Tibial artery (tissue), 4 donors: ENCODE data around the gene FAM47A.

Source experiments
- DNase-seq, 2 donors: peaks; one replicate each; pipeline ENCODE4 v3.0.0-alpha.2; 2019
- H3K27ac ChIP-seq, 2 donors: fragments of 200-600 bp; sonication (generic) in 1 of 2; 1 replicate in 1 of 2; 2 replicates in 1 of 2; pipeline ENCODE4 v1.5.1; 2018 to 2019; ENCODE audit warnings: mild to moderate bottlenecking in 1 of 2
- H3K27me3 ChIP-seq, 2 donors: fragments of 200-600 bp; sonication (generic) in 1 of 2; one replicate each; pipeline versions ENCODE4 v1.5.1 to v1.6.0; 2016 to 2019
- H3K36me3 ChIP-seq, 3 donors: fragments of 200-600 bp; sonication (generic) in 2 of 3; one replicate each; pipeline ENCODE4 v1.5.1; 2016 to 2019; ENCODE audit warnings: mild to moderate bottlenecking in 2 of 3
- H3K4me1 ChIP-seq, 4 donors: fragments of 200-600 bp; sonication (generic) in 2 of 4; 1 replicate in 3 of 4; 2 replicates in 1 of 4; pipeline ENCODE4 v1.5.1; 2016 to 2019
- H3K4me3 ChIP-seq, 2 donors: fragments of 200-600 bp; sonication (generic) in 1 of 2; 1 replicate in 1 of 2; 2 replicates in 1 of 2; pipeline ENCODE4 v1.5.1; 2018 to 2019; ENCODE audit warnings: mild to moderate bottlenecking in 2 of 2
- H3K9me3 ChIP-seq, 3 donors: fragments of 200-600 bp; sonication (generic) in 1 of 3; one replicate each; pipeline ENCODE4 v1.5.1; 2016 to 2019
- intact Hi-C: fragments of 100-400 bp; cut with DNase I; formaldehyde crosslinking; loops from one replicate; pipeline ENCODE4 v1.15.0; 2023; ENCODE audit warnings: low total_unique reads
- TF ChIP-seq, protein P1 (sequence below), 2 experiments: fragments of 200-600 bp in 1 of 2; fragments of 450-650 bp in 1 of 2; IDR thresholded peaks; one replicate each; pipeline ENCODE4 v1.5.1; 2017 to 2019; ENCODE audit warnings: antibody characterized with exemption in 2 of 2, mild to moderate bottlenecking in 1 of 2, moderate library complexity in 1 of 2

Gene FAM47A

DNA sequence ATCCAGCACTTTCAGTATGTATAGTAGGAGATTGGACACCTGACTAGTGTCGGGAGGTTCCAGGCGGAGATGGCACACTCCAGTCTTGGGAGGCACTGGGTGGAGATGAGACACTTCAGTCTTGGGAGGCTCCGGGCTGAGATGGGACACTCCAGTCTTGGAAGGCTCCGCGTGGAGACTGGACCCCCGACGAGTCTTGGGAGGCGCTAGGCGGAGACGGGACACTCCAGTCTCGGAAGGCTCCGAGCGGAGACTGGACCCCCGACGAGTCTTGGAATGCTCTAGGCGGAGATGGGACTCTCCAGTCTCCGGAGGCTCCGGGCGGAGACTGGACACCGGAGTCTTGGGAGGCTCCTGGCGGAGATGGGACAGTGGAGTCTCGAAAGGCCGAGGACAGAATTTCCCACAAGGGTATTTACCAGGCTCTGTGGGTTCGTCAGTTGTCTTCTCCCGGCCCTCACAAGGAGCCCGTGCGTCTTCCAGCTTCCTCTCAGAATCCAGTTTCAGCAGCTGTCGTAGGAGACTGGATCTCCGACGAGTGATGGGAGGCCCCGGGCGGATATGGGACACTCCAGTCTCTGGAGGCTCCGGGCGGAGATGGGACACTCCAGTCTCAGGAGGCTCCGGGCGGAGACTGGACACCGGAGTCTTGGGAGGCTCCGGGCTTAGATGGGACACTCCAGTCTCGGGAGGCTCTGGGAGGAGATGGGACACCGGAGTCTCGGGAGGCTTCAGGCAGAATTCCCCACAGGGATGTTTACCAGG lies 952 bp downstream of the FAM47A start:
- Histone ChIP-seq H3K4me3 (no peak overlapping the region), H3K36me3 (no peaks in the 10 kb centered on the region), H3K27me3 (no peaks in the 10 kb centered on the region), H3K4me1 (no peaks in the 10 kb centered on the region), H3K27ac (no peak overlapping the region), H3K9me3 (peaks cover 0 to 4% (median 0%) of the 10 kb centered on the region in 3 donors)
- DNase-seq, result no peak
- TF ChIP-seq, protein P1, sequence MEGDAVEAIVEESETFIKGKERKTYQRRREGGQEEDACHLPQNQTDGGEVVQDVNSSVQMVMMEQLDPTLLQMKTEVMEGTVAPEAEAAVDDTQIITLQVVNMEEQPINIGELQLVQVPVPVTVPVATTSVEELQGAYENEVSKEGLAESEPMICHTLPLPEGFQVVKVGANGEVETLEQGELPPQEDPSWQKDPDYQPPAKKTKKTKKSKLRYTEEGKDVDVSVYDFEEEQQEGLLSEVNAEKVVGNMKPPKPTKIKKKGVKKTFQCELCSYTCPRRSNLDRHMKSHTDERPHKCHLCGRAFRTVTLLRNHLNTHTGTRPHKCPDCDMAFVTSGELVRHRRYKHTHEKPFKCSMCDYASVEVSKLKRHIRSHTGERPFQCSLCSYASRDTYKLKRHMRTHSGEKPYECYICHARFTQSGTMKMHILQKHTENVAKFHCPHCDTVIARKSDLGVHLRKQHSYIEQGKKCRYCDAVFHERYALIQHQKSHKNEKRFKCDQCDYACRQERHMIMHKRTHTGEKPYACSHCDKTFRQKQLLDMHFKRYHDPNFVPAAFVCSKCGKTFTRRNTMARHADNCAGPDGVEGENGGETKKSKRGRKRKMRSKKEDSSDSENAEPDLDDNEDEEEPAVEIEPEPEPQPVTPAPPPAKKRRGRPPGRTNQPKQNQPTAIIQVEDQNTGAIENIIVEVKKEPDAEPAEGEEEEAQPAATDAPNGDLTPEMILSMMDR (IDR thresholded peaks at IDR 0.05), result no peak
- intact Hi-C loops, result no loop called here

DNA sequence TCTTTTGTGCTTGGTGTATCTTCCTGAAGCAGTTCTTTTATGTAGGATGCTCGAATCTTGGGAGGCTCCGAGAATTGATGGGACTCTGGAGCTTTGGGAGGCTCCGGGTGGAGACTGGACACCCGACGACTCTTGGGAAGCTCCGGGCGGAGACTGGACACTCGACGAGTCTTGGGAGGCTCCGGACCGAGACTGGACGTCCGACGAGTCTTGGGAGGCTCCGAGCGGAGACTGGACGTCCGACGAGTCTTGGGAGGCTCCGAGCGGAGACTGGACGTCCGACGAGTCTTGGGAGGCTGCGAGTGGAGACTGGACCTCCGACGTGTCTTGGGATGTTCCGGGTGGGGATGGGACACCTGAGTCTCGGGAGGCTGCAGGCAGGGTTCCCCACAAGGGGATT lies 1.6 kb downstream of the FAM47A start:
- H3K4me3 ChIP-seq, result no peak overlapping the region
- TF ChIP-seq, protein P1 (IDR thresholded peaks at IDR 0.05), result no peak
- no peak overlapping the region for H3K27ac ChIP-seq
- H3K9me3 ChIP-seq, result peaks cover 0 to 4% (median 0%) of the 10 kb centered on the region in 3 donors
- H3K36me3 ChIP-seq, result no peaks in the 10 kb centered on the region
- no peak for DNase-seq
- no peaks in the 10 kb centered on the region for H3K4me1 ChIP-seq
- intact Hi-C loops, result no loop called here
- H3K27me3 ChIP-seq, result no peaks in the 10 kb centered on the region

DNA sequence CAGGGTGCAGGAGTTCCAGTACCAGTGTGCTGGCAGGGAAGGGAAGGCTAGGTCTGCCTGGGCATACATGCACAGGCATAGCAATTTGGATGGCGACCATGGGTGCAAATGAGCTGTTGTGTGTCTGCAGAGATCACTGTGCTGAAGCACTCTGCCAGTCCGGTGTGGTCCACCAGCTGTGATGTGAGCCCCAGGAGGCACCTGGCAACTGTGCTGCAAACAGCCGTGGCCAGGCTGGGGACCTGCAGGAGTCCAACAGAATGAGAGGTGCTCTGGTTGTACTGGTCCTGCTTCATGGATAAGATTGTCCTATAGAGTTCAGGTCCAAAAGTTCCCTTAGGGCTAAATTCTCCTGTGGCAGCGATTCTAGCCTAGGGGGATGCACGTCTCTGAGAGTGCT lies 6.1 kb downstream of the FAM47A start:
- no peaks in the 10 kb centered on the region for H3K4me1 ChIP-seq
- H3K4me3 ChIP-seq, result no peak overlapping the region
- no peaks in the 10 kb centered on the region for H3K27me3 ChIP-seq
- H3K9me3 ChIP-seq, result peaks cover 0 to 2% (median 0%) of the 10 kb centered on the region in 3 donors
- intact Hi-C loops, result no loop called here
- TF ChIP-seq, protein P1 (IDR thresholded peaks at IDR 0.05), result no peak
- DNase-seq, result no peak
- no peak overlapping the region for H3K27ac ChIP-seq
- H3K36me3 ChIP-seq, result no peaks in the 10 kb centered on the region

DNA sequence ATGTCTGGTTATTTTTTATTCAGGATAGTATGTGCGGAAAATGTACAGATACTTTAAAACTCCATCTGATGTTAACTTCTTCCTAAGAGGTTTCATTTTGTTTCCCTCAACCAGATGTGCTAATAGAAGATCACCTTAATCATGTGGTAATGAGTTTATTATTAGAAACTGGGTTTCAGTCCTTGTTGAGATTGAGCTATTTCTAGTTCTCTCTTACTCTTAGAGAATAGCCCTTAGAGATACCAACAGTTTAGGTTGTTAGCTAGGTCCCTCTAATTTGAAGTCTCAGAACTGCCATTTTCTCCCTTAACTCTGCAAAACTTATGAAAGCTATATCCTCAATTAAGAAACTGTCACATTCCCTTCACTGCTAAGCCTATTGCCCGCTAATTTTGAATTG lies 13.0 kb downstream of the FAM47A start:
- Histone ChIP-seq H3K9me3 (no peaks in the 10 kb centered on the region), H3K36me3 (no peaks in the 10 kb centered on the region), H3K27me3 (no peaks in the 10 kb centered on the region), H3K4me1 (no peaks in the 10 kb centered on the region), H3K4me3 (no peak overlapping the region), H3K27ac (no peak overlapping the region)
- TF ChIP-seq, protein P1 (IDR thresholded peaks at IDR 0.05), result no peak
- intact Hi-C loops, result no loop called here
- no peak for DNase-seq

DNA sequence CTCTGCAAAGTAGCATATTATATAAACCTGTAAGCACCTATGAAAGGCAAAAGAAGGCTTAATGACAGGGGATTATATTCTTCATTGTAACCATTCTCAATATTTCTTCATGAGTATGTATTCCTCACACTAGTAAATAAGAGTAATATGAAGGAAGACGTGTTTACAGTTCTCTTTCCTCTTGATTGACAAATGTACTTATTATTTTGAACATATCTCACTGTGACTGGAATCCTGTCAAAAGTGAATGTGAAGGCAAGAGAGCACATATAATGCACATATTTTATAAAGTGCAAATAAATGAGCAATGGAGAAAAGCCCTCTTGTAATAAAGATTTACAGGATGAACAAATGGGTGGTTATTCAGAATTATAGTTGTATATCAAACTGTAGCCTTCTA lies 19.7 kb downstream of the FAM47A start:
- Histone ChIP-seq H3K9me3 (no peaks in the 10 kb centered on the region), H3K4me1 (no peaks in the 10 kb centered on the region), H3K27ac (no peak overlapping the region), H3K27me3 (no peaks in the 10 kb centered on the region), H3K4me3 (no peak overlapping the region), H3K36me3 (no peaks in the 10 kb centered on the region)
- TF ChIP-seq, protein P1 (IDR thresholded peaks at IDR 0.05), result no peak
- no peak for DNase-seq
- intact Hi-C loops, result no loop called here
